ENCODE measurements around the gene SULT4A1.

The SULT4A1 gene

DNA sequence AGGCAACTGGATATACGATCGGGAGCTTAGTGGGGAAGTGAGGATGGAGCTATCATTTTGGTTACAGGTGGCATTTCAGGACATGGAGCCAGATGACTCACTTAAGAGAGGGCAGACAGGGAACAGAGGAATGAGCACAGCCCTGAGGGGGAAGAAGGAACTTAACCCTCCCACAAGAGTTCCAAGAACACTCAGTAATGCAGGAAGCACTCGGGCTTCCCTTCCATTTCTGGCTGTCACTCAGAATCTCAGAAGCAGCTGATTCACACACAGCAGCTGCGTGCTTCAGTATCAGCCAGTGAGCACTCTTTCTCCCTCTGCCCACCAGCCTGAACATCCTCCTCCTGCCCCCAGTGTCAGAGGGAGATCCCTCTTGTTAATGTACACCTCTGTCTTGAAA, 85.0 kb downstream of the SULT4A1 start:
- H3K36me3 Mint-ChIP-seq (ENCODE audit: low read depth) = no peaks in the 10 kb centered on the region
- H3K4me1 Mint-ChIP-seq (ENCODE audit: low read depth) = no peaks in the 10 kb centered on the region
- H3K27me3 Mint-ChIP-seq (ENCODE audit: low read depth) = peaks cover 5% of the 10 kb centered on the region
- DNase-seq (ENCODE audit: low spot score) = no peak
- no peak overlapping the region for H3K27ac Mint-ChIP-seq
- H3K4me3 Mint-ChIP-seq = no peak overlapping the region
- H3K9me3 Mint-ChIP-seq = no peaks in the 10 kb centered on the region

DNA sequence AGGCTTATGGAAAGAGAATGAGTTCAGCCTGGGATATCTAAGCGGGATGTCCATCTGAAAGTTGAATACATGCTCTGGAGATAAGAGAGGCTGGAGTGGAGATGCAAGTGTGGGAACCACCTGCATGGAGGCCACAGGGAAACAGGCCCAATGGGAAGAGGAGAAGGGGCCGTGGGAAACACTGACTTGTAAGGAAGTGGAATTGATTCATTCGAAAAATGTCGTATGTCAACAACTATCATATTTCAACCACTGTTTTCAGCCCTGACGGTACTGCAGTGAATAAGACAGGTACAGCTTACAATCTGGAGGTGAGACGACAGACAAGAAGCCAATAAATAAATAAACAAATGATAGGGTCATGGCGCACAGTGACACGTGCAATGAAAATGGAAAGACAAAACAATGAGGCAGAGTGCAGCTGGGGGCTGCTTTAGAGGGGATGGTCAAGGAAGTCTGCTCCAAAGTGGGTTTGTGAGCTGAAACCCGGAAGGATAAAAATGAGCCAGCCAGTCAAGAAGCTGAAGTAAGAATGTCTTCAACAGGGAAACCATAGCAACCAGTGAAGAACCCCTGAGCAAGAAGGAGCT, 86.1 kb downstream of the SULT4A1 start:
- Mint-ChIP-seq H3K4me1 (ENCODE audit: low read depth) (no peaks in the 10 kb centered on the region), H3K27me3 (ENCODE audit: low read depth) (peaks cover 5% of the 10 kb centered on the region), H3K27ac (no peak overlapping the region), H3K4me3 (no peak overlapping the region), H3K36me3 (ENCODE audit: low read depth) (no peaks in the 10 kb centered on the region), H3K9me3 (no peaks in the 10 kb centered on the region)
- DNase-seq (ENCODE audit: low spot score) = no peak

All from T-helper 2 cell treated with Interferon-gamma antibody and Interleukin-4, amounts not matched to agents 5 μg/mL and 100 μg/mL, for 36 hours (primary cell).